CD14-positive monocyte (primary cell): Measurements from ENCODE around the gene TMEM178B. TPM values are rescaled to one million over a fixed set of nuclear protein-coding genes. Genes with fewer than 3 reads are reported as not detected.

Experiments
- DNase-seq, 3 donors: peaks; one replicate each; pipeline ENCODE4 v3.0.0-alpha.2; 2011 to 2022
- H2AFZ ChIP-seq: 2 replicates; pipeline ENCODE4 v1.6.0; 2012; ENCODE audit warnings: mild to moderate bottlenecking, low read depth, low read length, inconsistent platforms; ENCODE audit not compliant: insufficient read depth, poor library complexity, severe bottlenecking
- H3K27ac ChIP-seq, 2 donors: 1 replicate in 1 of 2; 2 replicates in 1 of 2; pipeline ENCODE4 v1.5.1; 2012 to 2013; ENCODE audit warnings: low read length in 2 of 2, control low read depth in 1 of 2, inconsistent platforms in 1 of 2, low read depth in 1 of 2, mild to moderate bottlenecking in 1 of 2
- H3K27me3 ChIP-seq, 2 donors: one replicate each; pipeline versions ENCODE4 v1.6.0 to v1.6.1; 2011 to 2013; ENCODE audit warnings: low read length in 2 of 2; ENCODE audit not compliant: control insufficient read depth in 2 of 2, insufficient read depth in 2 of 2
- H3K36me3 ChIP-seq, 2 donors: replicated peaks in 1 of 2; 1 replicate in 1 of 2; 2 replicates in 1 of 2; pipeline versions ENCODE4 v1.5.1 to v1.6.1; 2012 to 2013; ENCODE audit warnings: low read length in 2 of 2, control low read depth in 1 of 2, inconsistent platforms in 1 of 2, mild to moderate bottlenecking in 1 of 2; ENCODE audit not compliant: insufficient read depth in 2 of 2, control insufficient read depth in 1 of 2
- H3K4me1 ChIP-seq, 2 donors: 1 replicate in 1 of 2; 2 replicates in 1 of 2; pipeline versions ENCODE4 v1.5.1 to v1.6.1; 2012 to 2013; ENCODE audit warnings: low read length in 2 of 2, control low read depth in 1 of 2, inconsistent platforms in 1 of 2, mild to moderate bottlenecking in 1 of 2, moderate library complexity in 1 of 2; ENCODE audit not compliant: insufficient read depth in 2 of 2, control insufficient read depth in 1 of 2
- H3K4me2 ChIP-seq: replicated peaks from 2 replicates; pipeline ENCODE3; 2012; ENCODE audit warnings: low read length, moderate library complexity, mild to moderate bottlenecking; ENCODE audit not compliant: poor library complexity, severe bottlenecking; ENCODE audit errors: extremely low read depth
- H3K4me3 ChIP-seq, 3 experiments: fragments of 200-600 bp in 1 of 3; sonication (generic) in 1 of 3; replicated peaks in 1 of 3; 1 replicate in 2 of 3; 2 replicates in 1 of 3; pipeline ENCODE4 v1.5.1; 2011 to 2013; ENCODE audit warnings: low read length in 3 of 3, mild to moderate bottlenecking in 3 of 3, control low read depth in 2 of 3, low read depth in 2 of 3, inconsistent platforms in 1 of 3, moderate library complexity in 1 of 3
- H3K79me2 ChIP-seq: 2 replicates; pipeline ENCODE4 v1.6.0; 2012; ENCODE audit warnings: mild to moderate bottlenecking, control low read depth, inconsistent platforms, low read length, moderate library complexity; ENCODE audit not compliant: insufficient read depth
- H3K9ac ChIP-seq: 2 replicates; pipeline ENCODE4 v1.6.0; 2017; ENCODE audit warnings: low read length, mild to moderate bottlenecking; ENCODE audit not compliant: insufficient read depth, poor library complexity, severe bottlenecking
- H3K9me3 ChIP-seq, 2 donors: replicated peaks in 1 of 2; 1 replicate in 1 of 2; 2 replicates in 1 of 2; pipeline versions ENCODE4 v1.5.1 to v1.6.1; 2012 to 2013; ENCODE audit warnings: low read length in 2 of 2, control low read depth in 1 of 2; ENCODE audit not compliant: control insufficient read depth in 1 of 2, insufficient read depth in 1 of 2
- H4K20me1 ChIP-seq: 2 replicates; pipeline ENCODE4 v1.6.0; 2012; ENCODE audit warnings: mild to moderate bottlenecking, low read length, control low read depth, moderate library complexity; ENCODE audit not compliant: insufficient read depth
- H3K27ac Mint-ChIP-seq, 7 donors: one replicate each; pipeline ENCODE4 v1.8.0; 2020; ENCODE audit warnings: mild to moderate bottlenecking in 7 of 7, mixed read lengths in 7 of 7, moderate library complexity in 6 of 7, inconsistent platforms in 2 of 7
- H3K27me3 Mint-ChIP-seq, 3 donors: one replicate each; pipeline ENCODE4 v1.8.0; 2021 to 2022; ENCODE audit warnings: low read depth in 3 of 3, mild to moderate bottlenecking in 3 of 3, mixed read lengths in 3 of 3, moderate library complexity in 3 of 3, inconsistent platforms in 1 of 3
- H3K36me3 Mint-ChIP-seq, 2 donors: one replicate each; pipeline ENCODE4 v1.8.0; 2020; ENCODE audit warnings: mixed read lengths in 2 of 2, inconsistent platforms in 1 of 2, mild to moderate bottlenecking in 1 of 2
- H3K4me1 Mint-ChIP-seq: one replicate; pipeline ENCODE4 v1.8.0; 2020; ENCODE audit warnings: mild to moderate bottlenecking, mixed read lengths
- H3K4me3 Mint-ChIP-seq, 2 donors: one replicate each; pipeline ENCODE4 v1.8.0; 2020; ENCODE audit warnings: mild to moderate bottlenecking in 2 of 2, mixed read lengths in 2 of 2, moderate library complexity in 1 of 2
- H3K9me3 Mint-ChIP-seq, 7 donors: one replicate each; pipeline ENCODE4 v1.8.0; 2020 to 2022; ENCODE audit warnings: mixed read lengths in 7 of 7, mild to moderate bottlenecking in 6 of 7, moderate library complexity in 6 of 7, inconsistent platforms in 2 of 7
- WGBS: methylation state at CpG from one replicate; pipeline ENCODE4 v1.1.5; 2013; ENCODE audit warnings: missing lambda C conversion rate; ENCODE audit not compliant: insufficient coverage; 5-methylcytosine and 5-hydroxymethylcytosine counted together
- intact Hi-C, 2 donors: fragments of 100-400 bp; cut with micrococcal nuclease; formaldehyde crosslinking; loops; one replicate each; pipeline versions ENCODE4 v1.15.0 to v1.15.1; 2023
- polyA plus RNA-seq, 3 donors: library from polyadenylated mRNA; depleted of rRNA in 1 of 3; unstranded in 2 of 3; stranded (reverse) in 1 of 3; fragments of 300-500 nt in 2 of 3; fragments of >200 nt in 1 of 3; fragmentation: Illumina TruSeq in 2 of 3; gene quantifications; 1 replicate in 2 of 3; 2 replicates in 1 of 3; pipeline ENCODE4 v1.2.3, GENCODE V29; 2012 to 2021
- TF ChIP-seq, protein P1 (sequence below): fragments of 200-600 bp; IDR thresholded peaks from one replicate; pipeline ENCODE4 v1.8.0; 2022; ENCODE audit warnings: antibody characterized with exemption, mild to moderate bottlenecking

The TMEM178B gene
- polyA plus RNA-seq, 3 donors = not detected

GRCh38 chr7:141184532-141185190 lies 110.8 kb downstream of the TMEM178B start:
- H3K9me3 ChIP-seq = no peaks in the 10 kb centered on the region
- DNase-seq = no peak
- H3K27ac ChIP-seq = no peak overlapping the region
- TF ChIP-seq, protein P1, sequence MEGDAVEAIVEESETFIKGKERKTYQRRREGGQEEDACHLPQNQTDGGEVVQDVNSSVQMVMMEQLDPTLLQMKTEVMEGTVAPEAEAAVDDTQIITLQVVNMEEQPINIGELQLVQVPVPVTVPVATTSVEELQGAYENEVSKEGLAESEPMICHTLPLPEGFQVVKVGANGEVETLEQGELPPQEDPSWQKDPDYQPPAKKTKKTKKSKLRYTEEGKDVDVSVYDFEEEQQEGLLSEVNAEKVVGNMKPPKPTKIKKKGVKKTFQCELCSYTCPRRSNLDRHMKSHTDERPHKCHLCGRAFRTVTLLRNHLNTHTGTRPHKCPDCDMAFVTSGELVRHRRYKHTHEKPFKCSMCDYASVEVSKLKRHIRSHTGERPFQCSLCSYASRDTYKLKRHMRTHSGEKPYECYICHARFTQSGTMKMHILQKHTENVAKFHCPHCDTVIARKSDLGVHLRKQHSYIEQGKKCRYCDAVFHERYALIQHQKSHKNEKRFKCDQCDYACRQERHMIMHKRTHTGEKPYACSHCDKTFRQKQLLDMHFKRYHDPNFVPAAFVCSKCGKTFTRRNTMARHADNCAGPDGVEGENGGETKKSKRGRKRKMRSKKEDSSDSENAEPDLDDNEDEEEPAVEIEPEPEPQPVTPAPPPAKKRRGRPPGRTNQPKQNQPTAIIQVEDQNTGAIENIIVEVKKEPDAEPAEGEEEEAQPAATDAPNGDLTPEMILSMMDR = no peak
- Mint-ChIP-seq H3K9me3 (peaks cover 0 to 13% (median 0%) of the 10 kb centered on the region in 7 donors), H3K27ac (no peak overlapping the region), H3K36me3 (no peaks in the 10 kb centered on the region), H3K27me3 (peaks cover 3 to 12% (median 4%) of the 10 kb centered on the region in 3 donors), H3K4me3 (no peak overlapping the region), H3K4me1 (no peaks in the 10 kb centered on the region)
- H3K79me2 ChIP-seq = no peaks in the 10 kb centered on the region
- no peak overlapping the region for H3K4me3 ChIP-seq
- H2AFZ ChIP-seq = no peak overlapping the region
- H3K27me3 ChIP-seq = no peaks in the 10 kb centered on the region
- H4K20me1 ChIP-seq = no peaks in the 10 kb centered on the region
- H3K9ac ChIP-seq = no peak overlapping the region
- H3K36me3 ChIP-seq = no peaks in the 10 kb centered on the region
- intact Hi-C loops = no loop called here
- WGBS = 86% methylated on average over 8 of the region's 10 CpGs
- no peak overlapping the region for H3K4me2 ChIP-seq
- no peaks in the 10 kb centered on the region for H3K4me1 ChIP-seq

- H2AFZ ChIP-seq = no peak overlapping the region
- no peaks in the 10 kb centered on the region for H3K79me2 ChIP-seq
- Mint-ChIP-seq H3K9me3 (peaks cover 0 to 10% (median 0%) of the 10 kb centered on the region in 7 donors), H3K4me3 (no peak overlapping the region), H3K36me3 (no peaks in the 10 kb centered on the region), H3K27ac (no peak overlapping the region), H3K4me1 (no peaks in the 10 kb centered on the region), H3K27me3 (peaks cover 3 to 10% (median 5%) of the 10 kb centered on the region in 3 donors)
- no peaks in the 10 kb centered on the region for H3K27me3 ChIP-seq
- WGBS = 100% methylated on average over 4 of the region's 14 CpGs
- no peaks in the 10 kb centered on the region for H3K4me1 ChIP-seq
- H3K4me3 ChIP-seq = no peak overlapping the region
- no peak overlapping the region for H3K4me2 ChIP-seq
- H3K36me3 ChIP-seq = no peaks in the 10 kb centered on the region
- no peak for DNase-seq
- no peak overlapping the region for H3K27ac ChIP-seq
- intact Hi-C loops = no loop called here
- TF ChIP-seq, protein P1 = no peak
- no peaks in the 10 kb centered on the region for H3K9me3 ChIP-seq
- no peak overlapping the region for H3K9ac ChIP-seq
- no peaks in the 10 kb centered on the region for H4K20me1 ChIP-seq
Measured at GRCh38 chr7:141185369-141185967, 111.6 kb downstream of the TMEM178B start.
